ENCODE measurements around the gene UBE2R2. TPM values are rescaled to one million over a fixed set of nuclear protein-coding genes. Genes with fewer than 3 reads are reported as not detected.

The UBE2R2 gene
- total RNA-seq, 1 donor from 2014 or later = 38.8 TPM

DNA sequence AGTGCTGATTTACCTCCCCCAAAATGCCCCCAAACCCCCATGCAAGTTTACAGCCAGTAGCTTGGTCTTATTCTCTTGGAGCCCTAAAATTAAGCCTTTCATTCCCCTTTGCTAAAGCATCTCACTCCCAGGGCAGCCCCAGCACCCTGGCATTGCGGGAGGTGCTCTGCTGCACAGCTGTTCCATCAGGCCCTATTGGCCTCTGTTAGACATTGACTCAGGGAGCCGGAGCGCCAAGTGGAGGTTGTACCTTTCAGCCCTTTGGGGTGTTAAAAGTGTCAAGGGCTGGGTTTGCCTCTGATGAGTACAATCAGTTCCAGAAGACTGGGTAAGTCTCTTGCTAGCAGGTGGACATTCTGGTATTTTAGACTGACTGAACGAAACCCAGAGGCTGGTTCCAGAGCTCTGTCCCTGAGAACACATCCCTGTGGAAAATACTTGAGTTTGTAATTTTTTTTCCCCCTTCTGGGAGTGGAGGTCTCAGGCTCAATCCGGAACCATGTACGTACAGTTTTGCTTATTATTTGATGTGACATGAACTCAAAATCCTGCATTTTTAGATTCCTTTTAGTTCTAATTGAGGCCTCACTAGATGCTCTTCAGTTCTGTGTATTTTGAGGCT lies 102.4 kb downstream of the UBE2R2 start:
- no peak for DNase-seq (ENCODE audit: low spot score)
- intact Hi-C loops (cut with DNase I) = no loop called here

- DNase-seq (ENCODE audit: low spot score) = no peak
- intact Hi-C loops (cut with DNase I) = loop anchor here (5.0 to 10.0 kb wide), 2 partner anchors 105 to 333 kb away; partner anchors contain the start of gene UBE2R2
Measured at GRCh38 chr9:33921967-33922895, 105.3 kb downstream of the UBE2R2 start.

DNA sequence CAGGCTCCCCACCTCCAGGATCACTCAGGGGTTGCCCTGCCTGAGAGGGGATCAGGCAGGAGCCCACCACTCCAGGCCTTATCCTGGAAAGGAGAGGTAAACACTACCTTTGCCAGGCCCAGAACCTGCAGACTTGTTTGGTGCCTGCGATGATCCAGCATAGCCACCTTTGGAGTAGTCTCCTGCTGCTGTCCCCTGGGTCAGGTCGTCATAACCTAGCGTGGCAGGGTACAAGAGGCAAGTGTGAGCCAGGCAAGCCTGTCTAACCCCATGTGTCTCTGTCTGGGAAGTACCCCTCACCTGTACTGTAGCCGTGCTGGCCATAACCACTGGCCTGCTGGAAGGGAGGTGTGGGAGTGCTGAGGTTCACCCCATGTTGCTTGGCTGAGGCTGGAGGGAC lies 106.1 kb downstream of the UBE2R2 start:
- no peak for DNase-seq (ENCODE audit: low spot score)
- intact Hi-C loops (cut with DNase I) = loop anchor here (5.0 to 10.0 kb wide), 2 partner anchors 106 to 332 kb away; partner anchors contain the start of gene UBE2R2

- no peak for DNase-seq (ENCODE audit: low spot score)
- intact Hi-C loops (cut with DNase I) = loop anchor here (5.0 to 10.0 kb wide), 2 partner anchors 107 to 331 kb away; partner anchors contain the start of gene UBE2R2
Measured at GRCh38 chr9:33923998-33924701, 107.2 kb downstream of the UBE2R2 start.

- intact Hi-C loops (cut with DNase I) = loop anchor here (5.0 to 10.0 kb wide), 2 partner anchors 108 to 330 kb away; partner anchors contain the start of gene UBE2R2
Measured at GRCh38 chr9:33924978-33925797, 108.2 kb downstream of the UBE2R2 start.

DNA sequence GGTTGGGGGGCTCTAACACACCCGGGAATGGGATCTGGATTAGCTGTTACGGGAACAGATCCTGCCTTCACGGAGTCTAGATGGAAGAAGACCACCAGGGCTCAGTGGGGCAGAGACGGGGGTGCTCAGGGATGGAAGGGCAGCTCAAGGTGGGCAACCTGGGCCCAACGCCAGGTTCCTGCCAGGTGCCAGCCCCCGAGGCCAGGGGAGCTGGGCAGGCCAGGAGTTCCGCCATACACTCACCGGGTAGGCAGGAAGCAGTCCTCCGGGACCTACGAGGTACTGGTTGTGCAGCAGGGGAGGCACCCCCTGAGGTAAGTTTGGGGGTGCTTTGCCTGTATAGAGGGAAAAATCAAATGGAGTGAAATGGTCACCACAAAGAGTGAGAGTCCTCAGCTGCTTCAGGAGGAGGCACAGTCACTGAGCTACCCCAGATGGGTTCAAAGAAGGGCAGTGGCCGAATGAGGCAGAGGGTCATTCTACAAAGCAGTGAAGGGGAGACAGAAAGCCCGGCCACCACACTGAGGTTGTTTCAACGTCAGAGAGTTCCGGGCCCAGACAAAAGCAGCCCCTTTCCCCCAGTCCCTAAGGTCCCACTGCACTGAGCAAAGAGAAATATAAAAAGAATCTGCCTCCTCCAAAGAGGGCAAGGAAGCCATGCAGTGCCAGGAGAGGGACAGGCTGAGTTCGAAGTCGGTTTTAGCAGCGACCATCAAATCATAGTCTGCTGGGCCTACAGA lies 110.0 kb downstream of the UBE2R2 start:
- no peak for DNase-seq (ENCODE audit: low spot score)
- intact Hi-C loops (cut with DNase I) = loop anchor here (10.0 kb wide), 1 partner anchor 328 kb away; no protein-coding TSS in a partner anchor

More at GRCh38 chr9:33924978-33925797, 108.2 kb downstream of the UBE2R2 start:
- DNase-seq (ENCODE audit: low spot score) = no peak

- intact Hi-C loops (cut with DNase I) = loop anchor here (10.0 kb wide), 1 partner anchor 327 kb away; no protein-coding TSS in a partner anchor
- DNase-seq (ENCODE audit: low spot score) = no peak
Measured at GRCh38 chr9:33927694-33928093, 110.7 kb downstream of the UBE2R2 start.

DNA sequence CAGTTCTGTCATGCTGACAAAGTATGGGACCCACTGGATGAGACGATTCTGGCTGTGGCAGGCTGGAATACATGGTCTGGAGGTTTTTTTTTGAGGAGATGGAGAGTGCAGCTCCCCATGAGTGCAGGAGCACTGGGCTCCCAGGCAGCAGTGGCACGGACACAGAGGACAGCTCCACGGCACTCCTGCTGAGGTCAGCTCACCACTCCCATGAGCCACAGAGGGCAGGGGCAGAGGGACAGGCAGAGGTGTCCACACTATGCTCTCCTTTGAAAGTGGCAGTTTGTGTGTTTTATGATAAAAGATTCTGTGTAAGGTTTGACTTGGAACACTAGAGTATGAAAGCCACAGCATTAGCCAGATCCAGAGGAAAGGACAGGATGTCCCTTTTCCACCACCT lies 114.4 kb downstream of the UBE2R2 start:
- intact Hi-C loops (cut with DNase I) = no loop called here
- no peak for DNase-seq (ENCODE audit: low spot score)

DNA sequence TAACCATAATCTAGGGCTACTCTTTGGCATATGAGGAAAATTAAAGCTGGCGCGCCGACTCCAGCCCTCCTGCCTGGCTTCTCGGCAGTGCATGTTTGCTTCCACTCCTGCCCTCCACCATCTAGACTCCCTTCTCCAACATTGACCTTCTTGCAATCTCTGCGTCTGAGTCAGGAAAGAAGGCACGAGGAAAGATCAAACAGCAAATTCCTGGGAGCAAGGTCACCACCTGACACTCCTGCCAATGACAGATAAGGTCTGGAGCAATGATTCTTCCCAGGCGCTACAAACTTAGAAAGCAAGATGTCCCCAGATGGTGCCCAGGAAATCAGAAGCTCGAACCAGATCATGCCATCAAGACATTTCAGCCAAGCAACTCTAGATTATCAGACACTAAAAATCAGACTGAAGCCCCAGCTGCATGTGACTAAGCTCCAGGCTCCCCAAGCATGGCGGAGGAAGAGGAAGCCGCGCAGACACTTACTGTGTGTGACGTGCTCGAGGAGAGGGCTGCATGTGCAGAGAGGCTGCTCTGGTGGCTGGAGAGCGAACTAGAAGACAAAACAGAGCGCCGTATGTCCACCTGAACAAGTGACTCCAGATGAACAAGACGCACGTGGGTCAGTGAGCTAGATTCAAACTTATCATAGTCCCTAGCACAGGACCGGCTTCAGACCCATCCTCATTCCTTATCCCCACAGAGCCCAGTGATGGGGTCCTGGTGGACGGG lies 115.3 kb downstream of the UBE2R2 start:
- no peak for DNase-seq (ENCODE audit: low spot score)
- intact Hi-C loops (cut with DNase I) = no loop called here

DNA sequence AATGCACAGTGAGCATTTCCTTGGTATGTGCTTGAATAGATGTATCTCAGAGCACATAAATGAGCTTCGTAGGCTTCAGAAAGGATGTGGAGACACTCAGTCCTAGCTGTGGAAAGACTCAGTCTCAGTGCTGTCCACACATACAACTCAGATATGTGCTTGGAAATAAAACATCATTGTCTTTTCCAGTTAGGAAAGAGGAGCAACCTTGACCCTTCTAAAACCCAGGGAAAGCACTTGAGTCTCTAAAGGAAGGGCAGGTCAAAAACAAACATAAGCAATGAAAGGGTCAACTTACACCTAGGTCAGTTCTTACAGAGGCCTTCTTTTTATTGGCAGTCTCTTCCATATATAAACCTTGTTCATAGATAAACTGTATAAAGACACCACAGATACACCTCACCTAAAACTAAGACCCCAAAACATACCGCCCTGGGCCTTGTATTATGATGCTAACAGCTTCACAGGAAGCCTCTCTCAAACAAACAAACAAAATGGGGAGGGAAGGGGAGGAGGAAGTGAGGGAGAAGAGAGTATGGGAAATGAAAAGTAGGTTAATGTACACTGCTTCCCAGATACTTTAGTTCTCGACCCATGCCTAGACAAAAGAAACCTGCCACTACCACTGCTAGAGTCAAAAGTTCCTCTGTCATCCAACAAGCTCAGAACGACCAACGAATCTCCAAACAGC lies 117.4 kb downstream of the UBE2R2 start:
- DNase-seq (ENCODE audit: low spot score) = no peak
- intact Hi-C loops (cut with DNase I) = no loop called here

GRCh38 chr9:33939924-33940874 lies 123.2 kb downstream of the UBE2R2 start:
- intact Hi-C loops (cut with DNase I) = no loop called here
- DNase-seq (ENCODE audit: low spot score) = no peak

DNA sequence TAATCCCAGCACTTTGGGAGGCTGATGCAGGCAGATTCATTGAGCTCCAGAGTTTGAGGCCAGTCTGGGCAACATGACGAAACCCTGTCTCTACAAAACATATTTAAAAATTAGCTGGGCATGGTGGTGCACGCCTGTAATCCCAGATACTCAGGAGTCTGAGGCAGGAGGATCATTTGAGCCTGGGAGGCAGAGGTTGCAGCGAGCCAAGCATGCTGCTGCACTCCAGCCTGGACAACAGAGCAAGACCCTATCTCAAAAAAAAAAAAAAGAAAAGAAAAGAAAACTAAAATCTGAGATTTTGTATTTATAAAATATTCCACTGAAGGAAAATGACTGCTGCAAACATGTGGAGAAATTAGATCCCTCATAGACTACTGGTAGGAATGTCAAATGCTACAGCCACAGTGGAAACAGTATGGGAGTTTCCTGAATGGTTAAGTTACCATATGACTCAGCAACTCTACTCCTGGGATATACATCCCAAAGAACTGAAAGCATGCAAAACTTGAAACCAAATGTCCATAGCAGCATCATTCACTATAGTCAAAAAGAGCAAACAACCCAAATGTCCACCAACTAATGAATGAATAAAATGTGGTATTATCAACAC lies 125.6 kb downstream of the UBE2R2 start:
- DNase-seq (ENCODE audit: low spot score) = no peak

GRCh38 chr9:33943389-33943788 lies 126.4 kb downstream of the UBE2R2 start:
- no peak for DNase-seq (ENCODE audit: low spot score)
- intact Hi-C loops (cut with DNase I) = no loop called here

More for the DNA sequence above, 125.6 kb downstream of the UBE2R2 start:
- intact Hi-C loops (cut with DNase I) = no loop called here

GRCh38 chr9:33946779-33947535 lies 130.0 kb downstream of the UBE2R2 start:
- no peak for DNase-seq (ENCODE audit: low spot score)
- intact Hi-C loops (cut with DNase I) = no loop called here

- no peak for DNase-seq (ENCODE audit: low spot score)
- intact Hi-C loops (cut with DNase I) = no loop called here
Measured at GRCh38 chr9:33950371-33950770, 133.4 kb downstream of the UBE2R2 start.
